Breast epithelium (tissue), 4 donors: ENCODE data around the gene TENM4. TPM values are rescaled to one million over a fixed set of nuclear protein-coding genes. Genes with fewer than 3 reads are reported as not detected.

ENCODE experiments used
- DNase-seq, 2 donors: peaks; one replicate each; pipeline ENCODE4 v3.0.0-alpha.2; 2019; ENCODE audit warnings: low spot score in 2 of 2
- H3K27ac ChIP-seq, 2 donors: fragments of 200-600 bp; sonication (generic) in 1 of 2; one replicate each; pipeline ENCODE4 v1.5.1; 2016 to 2019; ENCODE audit warnings: mild to moderate bottlenecking in 1 of 2
- H3K27me3 ChIP-seq, 2 donors: fragments of 200-600 bp; sonication (generic) in 1 of 2; one replicate each; pipeline versions ENCODE4 v1.5.1 to v1.6.0; 2017 to 2019; ENCODE audit warnings: control low read depth in 1 of 2, mild to moderate bottlenecking in 1 of 2
- H3K36me3 ChIP-seq: fragments of 200-600 bp; one replicate; pipeline ENCODE4 v1.5.1; 2019
- H3K4me1 ChIP-seq, 2 donors: fragments of 200-600 bp; sonication (generic); one replicate each; pipeline ENCODE4 v1.5.1; 2016 to 2019; ENCODE audit warnings: control low read depth in 1 of 2
- H3K4me3 ChIP-seq, 3 donors: fragments of 200-600 bp; sonication (generic); 1 replicate in 2 of 3; 2 replicates in 1 of 3; pipeline ENCODE4 v1.5.1; 2016 to 2019; ENCODE audit warnings: mild to moderate bottlenecking in 3 of 3, moderate library complexity in 2 of 3
- H3K9me3 ChIP-seq, 2 donors: fragments of 200-600 bp; sonication (generic) in 1 of 2; one replicate each; pipeline ENCODE4 v1.5.1; 2016 to 2019; ENCODE audit warnings: control low read depth in 1 of 2
- CTCF ChIP-seq, 3 donors: fragments of 450-650 bp; IDR thresholded peaks; one replicate each; pipeline ENCODE4 v1.5.1; 2016 to 2017; ENCODE audit warnings: antibody characterized with exemption in 3 of 3, mild to moderate bottlenecking in 3 of 3, moderate library complexity in 3 of 3
- POLR2A ChIP-seq: fragments of 450-650 bp; IDR thresholded peaks from one replicate; pipeline ENCODE4 v1.6.1; 2016; ENCODE audit warnings: antibody characterized with exemption, mild to moderate bottlenecking, moderate library complexity
- POLR2AphosphoS5 ChIP-seq, 3 donors: sonication (generic); formaldehyde crosslinking; IDR thresholded peaks; one replicate each; pipeline ENCODE4 v1.6.1; 2017; ENCODE audit warnings: antibody characterized with exemption in 3 of 3
- intact Hi-C: fragments of 100-400 bp; cut with DNase I; formaldehyde crosslinking; loops from one replicate; pipeline ENCODE4 v1.15.1; 2023; ENCODE audit warnings: low total_unique reads
- total RNA-seq, 3 donors: library from RNA; depleted of rRNA; stranded (reverse); fragments of >200 nt; gene quantifications; one replicate each; pipeline ENCODE4 v1.1.0, GENCODE V29; 2016

Gene TENM4
- total RNA-seq, 3 donors from 2014 or later, result 0.29 to 7.9 (median 4.8) TPM

- H3K27me3 ChIP-seq, result no peaks in the 10 kb centered on the region
- intact Hi-C loops, result no loop called here
- H3K27ac ChIP-seq, result no peak overlapping the region
- no peaks in the 10 kb centered on the region for H3K4me1 ChIP-seq
- H3K9me3 ChIP-seq, result no peaks in the 10 kb centered on the region
- H3K36me3 ChIP-seq, result no peaks in the 10 kb centered on the region
- no peak overlapping the region for H3K4me3 ChIP-seq
- no peak for DNase-seq
- no peak for TF ChIP-seq POLR2AphosphoS5 (IDR thresholded peaks at IDR 0.05)
- no peak for TF ChIP-seq POLR2A
- no peak for TF ChIP-seq CTCF (IDR thresholded peaks at IDR 0.05)
Measured at GRCh38 chr11:79367844-79368243, 73.0 kb downstream of the TENM4 start.

DNA sequence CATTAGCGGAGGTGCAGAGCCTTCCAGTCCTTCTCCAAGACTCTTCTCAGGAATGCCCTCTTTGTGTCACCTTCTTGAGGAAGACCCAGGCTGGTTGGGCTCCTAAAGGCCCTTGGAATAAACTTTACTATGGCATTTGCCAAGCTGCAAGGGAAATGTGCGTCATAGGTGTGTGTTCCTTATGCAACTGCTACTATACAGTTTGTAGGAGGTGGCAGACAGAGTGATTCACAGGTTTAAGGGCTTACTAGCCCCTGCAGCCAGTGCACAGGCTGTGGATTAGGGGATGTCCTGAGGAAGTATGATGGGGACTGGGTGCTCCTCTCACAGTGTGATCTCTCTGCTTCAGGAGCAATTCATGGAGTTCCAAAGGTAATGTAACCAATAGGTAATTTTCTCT is 74.6 kb downstream of the TENM4 start:
- intact Hi-C loops, result no loop called here
- no peaks in the 10 kb centered on the region for H3K9me3 ChIP-seq
- TF ChIP-seq POLR2A (no peak), POLR2AphosphoS5 (IDR thresholded peaks at IDR 0.05) (no peak), CTCF (IDR thresholded peaks at IDR 0.05) (no peak)
- DNase-seq, result no peak
- H3K4me3 ChIP-seq, result no peak overlapping the region
- no peaks in the 10 kb centered on the region for H3K4me1 ChIP-seq
- H3K36me3 ChIP-seq, result no peaks in the 10 kb centered on the region
- no peaks in the 10 kb centered on the region for H3K27me3 ChIP-seq
- H3K27ac ChIP-seq, result no peak overlapping the region

- intact Hi-C loops, result no loop called here
- no peak overlapping the region for H3K4me3 ChIP-seq
- no peak for TF ChIP-seq POLR2AphosphoS5 (IDR thresholded peaks at IDR 0.05)
- TF ChIP-seq CTCF (IDR thresholded peaks at IDR 0.05), result no peak
- no peak for TF ChIP-seq POLR2A
- H3K27ac ChIP-seq, result no peak overlapping the region
- no peaks in the 10 kb centered on the region for H3K9me3 ChIP-seq
- no peaks in the 10 kb centered on the region for H3K36me3 ChIP-seq
- H3K27me3 ChIP-seq, result no peaks in the 10 kb centered on the region
- no peak for DNase-seq
- no peaks in the 10 kb centered on the region for H3K4me1 ChIP-seq
Measured at GRCh38 chr11:79363861-79364378, 76.9 kb downstream of the TENM4 start.

DNA sequence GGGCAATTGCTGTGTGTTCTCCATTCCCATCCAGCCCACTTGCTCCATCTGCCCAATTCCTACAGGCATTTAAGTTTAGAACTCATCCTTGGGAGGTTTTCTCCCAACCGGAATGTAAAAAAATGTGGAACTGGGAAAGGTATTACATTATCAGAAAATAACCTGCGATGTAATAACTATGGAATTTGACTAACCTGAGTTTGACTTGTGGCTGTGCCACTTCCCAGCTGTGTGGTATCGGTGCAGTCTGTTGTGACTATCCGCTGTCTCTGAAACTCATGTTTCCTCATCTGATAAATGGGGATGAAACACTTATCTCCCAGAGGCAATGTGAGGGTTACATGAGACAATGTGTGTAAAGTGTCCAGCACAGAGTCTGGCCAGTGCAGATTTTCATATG is 77.6 kb downstream of the TENM4 start:
- Histone ChIP-seq H3K27ac (no peak overlapping the region), H3K4me3 (no peak overlapping the region), H3K36me3 (no peaks in the 10 kb centered on the region), H3K9me3 (no peaks in the 10 kb centered on the region), H3K27me3 (no peaks in the 10 kb centered on the region), H3K4me1 (no peaks in the 10 kb centered on the region)
- DNase-seq, result no peak
- intact Hi-C loops, result no loop called here
- TF ChIP-seq POLR2AphosphoS5 (IDR thresholded peaks at IDR 0.05), result no peak
- TF ChIP-seq POLR2A, result no peak

GRCh38 chr11:79362821-79363220 is 78.0 kb downstream of the TENM4 start:
- Histone ChIP-seq H3K4me3 (no peak overlapping the region), H3K9me3 (no peaks in the 10 kb centered on the region), H3K27ac (no peak overlapping the region), H3K4me1 (no peaks in the 10 kb centered on the region), H3K27me3 (no peaks in the 10 kb centered on the region), H3K36me3 (no peaks in the 10 kb centered on the region)
- DNase-seq, result no peak
- intact Hi-C loops, result no loop called here
- TF ChIP-seq CTCF (IDR thresholded peaks at IDR 0.05) (no peak), POLR2AphosphoS5 (IDR thresholded peaks at IDR 0.05) (no peak), POLR2A (no peak)
